GM19455 (cell line): ENCODE measurements around the gene OR2T8.

Source experiments
- ATAC-seq: cut with Tn5 transposase; IDR thresholded peaks from one replicate; pipeline ENCODE4 v1.9.1; 2021; ENCODE audit not compliant: unreplicated experiment

Gene OR2T8

DNA sequence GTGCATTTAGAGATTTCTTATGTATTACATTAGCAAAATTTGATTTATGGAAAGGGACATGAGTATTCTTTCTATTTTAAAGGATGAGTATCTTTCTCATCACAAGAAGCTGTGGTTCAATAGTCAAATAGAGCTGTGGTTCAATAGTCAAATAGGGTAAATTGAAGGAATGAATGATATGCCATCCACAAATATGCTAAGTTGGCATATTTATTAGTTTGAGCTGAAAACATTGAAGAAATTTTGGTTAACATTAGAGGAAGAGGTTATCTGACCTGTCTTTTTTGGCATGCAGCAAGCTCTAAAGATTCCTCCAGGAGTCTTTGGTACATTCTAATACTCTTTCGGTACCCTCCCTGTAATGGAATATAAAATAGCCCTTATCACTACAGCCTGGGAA, 33.4 kb downstream of the OR2T8 start:
- no peak for ATAC-seq

DNA sequence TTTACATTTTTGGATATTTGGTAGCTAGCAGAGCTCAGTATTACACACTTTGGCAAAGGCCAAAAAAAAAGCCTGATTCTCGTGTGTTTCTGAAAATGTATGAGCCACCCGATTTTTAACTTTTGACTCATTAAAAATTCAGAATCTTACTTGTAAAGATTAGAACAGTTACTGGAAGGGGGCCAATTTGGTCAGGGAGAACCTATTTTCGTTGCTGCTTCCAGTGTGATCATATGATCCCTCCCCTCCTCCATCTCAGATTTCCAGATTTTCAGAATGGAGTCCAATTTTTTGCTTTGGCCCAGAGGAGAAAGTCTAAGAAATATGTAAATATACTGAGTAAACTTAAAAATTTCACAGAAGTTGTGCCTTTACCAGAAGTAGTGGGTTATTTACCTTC, 41.7 kb downstream of the OR2T8 start:
- ATAC-seq = no peak

DNA sequence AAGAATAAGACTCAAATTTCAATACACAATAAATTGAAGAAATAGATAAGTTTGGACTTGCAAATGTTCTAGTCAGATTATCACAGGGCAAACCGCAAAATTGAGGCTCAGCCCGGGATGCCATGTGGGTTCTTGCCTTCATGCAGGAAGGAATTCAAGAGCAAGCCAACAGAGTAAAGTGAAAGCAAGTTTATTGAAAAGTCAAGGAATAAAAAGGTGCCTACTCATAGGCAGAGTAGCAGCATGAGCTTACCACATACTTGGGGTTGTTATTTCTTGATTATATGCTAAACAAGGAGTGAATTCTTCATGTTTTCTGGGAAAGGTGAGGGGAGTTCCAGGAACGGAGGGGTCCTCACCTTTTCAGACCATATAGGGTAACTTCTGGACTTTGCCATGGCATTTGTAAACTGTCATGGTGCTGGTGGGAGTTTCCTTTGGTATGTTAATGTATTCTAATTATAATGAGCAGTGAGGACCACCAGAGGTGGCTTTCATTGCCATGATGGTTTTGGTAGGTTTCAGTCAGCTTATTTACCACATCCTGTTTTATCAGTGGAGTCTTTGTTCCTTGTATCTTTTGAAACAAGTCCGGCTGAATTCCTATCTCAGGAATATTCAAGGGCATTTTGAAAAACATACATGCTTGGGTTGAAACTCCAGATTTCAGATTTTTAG, 43.0 kb downstream of the OR2T8 start:
- no peak for ATAC-seq

DNA sequence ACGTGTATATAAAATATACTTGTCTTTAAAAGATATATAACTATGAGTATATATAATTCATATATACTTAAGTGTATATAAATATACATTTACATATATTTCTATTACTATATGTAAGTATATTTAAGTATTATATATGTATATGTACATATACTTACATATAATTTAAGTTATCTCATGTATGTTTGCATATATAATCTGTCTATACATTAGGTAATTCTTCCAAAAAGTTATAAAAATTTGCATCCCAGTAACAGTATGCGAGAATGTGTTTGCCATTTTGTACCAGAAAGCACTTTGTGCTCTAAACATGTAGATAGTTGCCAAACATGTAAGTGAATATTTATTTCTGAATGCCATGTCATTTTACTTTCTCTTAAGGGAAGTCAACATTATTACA, 44.9 kb downstream of the OR2T8 start, which contains the start of gene OR2AK2:
TSS of gene OR2AK2 (plus strand) at position 301 of the 400 bp plus-strand sequence. CDS start 144 bp downstream, outside the sequence.
- ATAC-seq = no peak

DNA sequence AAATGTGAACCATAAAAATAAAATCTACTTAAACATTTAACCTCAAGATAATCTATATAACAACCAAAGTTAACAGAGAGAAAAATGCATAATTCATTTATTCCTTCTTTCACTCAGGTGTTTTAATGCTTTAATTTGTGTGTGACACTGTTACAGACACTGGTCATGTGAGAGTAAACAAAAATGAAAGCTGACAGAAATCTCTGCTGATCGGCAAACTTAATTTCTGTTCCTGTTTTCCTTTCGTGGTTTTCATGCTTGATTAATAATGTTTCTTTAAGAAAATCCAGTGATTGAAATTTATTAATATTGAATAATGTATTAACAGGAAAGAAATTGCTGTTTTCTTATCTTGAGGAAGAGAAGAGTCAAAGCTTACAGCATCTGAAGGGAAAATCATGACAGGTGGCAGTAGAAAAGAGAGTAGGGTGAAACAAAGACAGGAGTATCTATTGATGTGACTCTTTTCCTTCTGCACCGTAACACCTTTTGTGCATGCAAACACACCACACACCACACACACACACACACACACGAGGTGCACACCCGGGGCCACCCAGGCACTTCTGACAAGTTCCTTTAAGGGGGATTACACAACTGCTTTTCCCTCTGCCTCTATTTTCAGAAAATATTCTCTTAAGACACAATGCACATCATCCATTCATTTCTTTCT, 46.6 kb downstream of the OR2T8 start:
- ATAC-seq = peak; percentile 90
